Neural cell (in vitro differentiated cells): ENCODE results near the gene STPG3.

Source experiments
- CTCF ChIP-seq: fragments of 450-650 bp; IDR thresholded peaks from 2 replicates; pipeline ENCODE4 v1.5.1; 2014; ENCODE audit warnings: antibody characterized with exemption, mild to moderate bottlenecking, moderate library complexity; ENCODE audit not compliant: poor library complexity, severe bottlenecking
- POLR2AphosphoS5 ChIP-seq: IDR thresholded peaks from 2 replicates; pipeline ENCODE4 v1.6.1; 2012
- SMC3 ChIP-seq: fragments of 450-650 bp; conservative IDR thresholded peaks from 2 replicates; pipeline ENCODE4 v1.6.1; 2014; ENCODE audit warnings: antibody characterized with exemption, mild to moderate bottlenecking, moderate library complexity; ENCODE audit not compliant: poor library complexity
- TF ChIP-seq, protein P1 (sequence below): IDR thresholded peaks from 2 replicates; pipeline ENCODE4 v1.6.1; 2012; ENCODE audit warnings: borderline replicate concordance

GRCh38 chr9:137245450-137246421 is 5.3 kb upstream of the STPG3 start:
- TF ChIP-seq, protein P1, sequence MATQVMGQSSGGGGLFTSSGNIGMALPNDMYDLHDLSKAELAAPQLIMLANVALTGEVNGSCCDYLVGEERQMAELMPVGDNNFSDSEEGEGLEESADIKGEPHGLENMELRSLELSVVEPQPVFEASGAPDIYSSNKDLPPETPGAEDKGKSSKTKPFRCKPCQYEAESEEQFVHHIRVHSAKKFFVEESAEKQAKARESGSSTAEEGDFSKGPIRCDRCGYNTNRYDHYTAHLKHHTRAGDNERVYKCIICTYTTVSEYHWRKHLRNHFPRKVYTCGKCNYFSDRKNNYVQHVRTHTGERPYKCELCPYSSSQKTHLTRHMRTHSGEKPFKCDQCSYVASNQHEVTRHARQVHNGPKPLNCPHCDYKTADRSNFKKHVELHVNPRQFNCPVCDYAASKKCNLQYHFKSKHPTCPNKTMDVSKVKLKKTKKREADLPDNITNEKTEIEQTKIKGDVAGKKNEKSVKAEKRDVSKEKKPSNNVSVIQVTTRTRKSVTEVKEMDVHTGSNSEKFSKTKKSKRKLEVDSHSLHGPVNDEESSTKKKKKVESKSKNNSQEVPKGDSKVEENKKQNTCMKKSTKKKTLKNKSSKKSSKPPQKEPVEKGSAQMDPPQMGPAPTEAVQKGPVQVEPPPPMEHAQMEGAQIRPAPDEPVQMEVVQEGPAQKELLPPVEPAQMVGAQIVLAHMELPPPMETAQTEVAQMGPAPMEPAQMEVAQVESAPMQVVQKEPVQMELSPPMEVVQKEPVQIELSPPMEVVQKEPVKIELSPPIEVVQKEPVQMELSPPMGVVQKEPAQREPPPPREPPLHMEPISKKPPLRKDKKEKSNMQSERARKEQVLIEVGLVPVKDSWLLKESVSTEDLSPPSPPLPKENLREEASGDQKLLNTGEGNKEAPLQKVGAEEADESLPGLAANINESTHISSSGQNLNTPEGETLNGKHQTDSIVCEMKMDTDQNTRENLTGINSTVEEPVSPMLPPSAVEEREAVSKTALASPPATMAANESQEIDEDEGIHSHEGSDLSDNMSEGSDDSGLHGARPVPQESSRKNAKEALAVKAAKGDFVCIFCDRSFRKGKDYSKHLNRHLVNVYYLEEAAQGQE, result no peak
- no peak for TF ChIP-seq CTCF
- TF ChIP-seq POLR2AphosphoS5, result no peak
- no peak for TF ChIP-seq SMC3
